ENCODE measurements around the gene C1orf21.
"Not testable (repeated sequence)": the region's sequence is repeated elsewhere in the genome, so short reads cannot be mapped to it uniquely, and the experiment has no call there.

Gene C1orf21

GRCh38 chr1:184386312-184387068, at the start of gene C1orf21:
TSS of gene C1orf21 (plus strand) at chr1:184387029. CDS start at chr1:184477510, 90,481 bp downstream.
- no peak for TF ChIP-seq Cebpa-rat (IDR thresholded peaks at IDR 0.05)
- peaks cover 0 to 28% (median 0%) of the 10 kb centered on the region in 11 experiments; a peak in 4 of 22 replicates for H4K20me1 ChIP-seq
- H3K9me3 ChIP-seq (replicated peaks in 1 of 11), result no peaks in the 10 kb centered on the region
- H3K9ac ChIP-seq, result peak within 1 kb of the TSS; percentile 74 to 84 (median 81)
- H3K4me2 ChIP-seq, result peak within 1 kb of the TSS; percentile 79 to 97 (median 95)
- peaks cover 16 to 57% (median 54%) of the 10 kb centered on the region in 11 experiments; a peak in 21 of 22 replicates for H3K27me3 ChIP-seq
- H3K4me3 ChIP-seq, result peak within 1 kb of the TSS; percentile 74 to 92 (median 78)
- peak within 1 kb of the TSS; percentile 52 to 77 (median 67); a peak in 21 of 22 replicates for H3K27ac ChIP-seq
- no peaks in the 10 kb centered on the region for H3K36me3 ChIP-seq
- H3K4me1 ChIP-seq, result peaks cover 8 to 38% (median 17%) of the 10 kb centered on the region in 10 experiments; a peak in 18 of 20 replicates

GRCh38 chr1:184337865-184338264, 49.0 kb upstream of the C1orf21 start:
- not testable (repeated sequence) for H3K4me3 ChIP-seq, H3K4me2 ChIP-seq, H3K27me3 ChIP-seq, H3K9ac ChIP-seq, H3K27ac ChIP-seq, H4K20me1 ChIP-seq, H3K4me1 ChIP-seq, H3K36me3 ChIP-seq
- peaks cover 0 to 11% (median 0%) of the 10 kb centered on the region in 11 experiments; a peak in 4 of 22 replicates for H3K9me3 ChIP-seq (replicated peaks in 1 of 11)

- Histone ChIP-seq H3K27me3 (no peaks in the 10 kb centered on the region), H3K4me3 (no peak overlapping the region), H4K20me1 (no peaks in the 10 kb centered on the region), H3K9ac (no peak overlapping the region), H3K27ac (no peak overlapping the region), H3K36me3 (no peaks in the 10 kb centered on the region), H3K4me1 (no peaks in the 10 kb centered on the region; a peak in 1 of 20 replicates), H3K9me3 (replicated peaks in 1 of 11) (peaks cover 5 to 19% (median 10%) of the 10 kb centered on the region in 11 experiments; a peak in 17 of 22 replicates), H3K4me2 (no peak overlapping the region)
- no peak for TF ChIP-seq Cebpa-rat (IDR thresholded peaks at IDR 0.05)
Observed at GRCh38 chr1:184340984-184341383, 45.8 kb upstream of the C1orf21 start.

- Histone ChIP-seq H3K4me3 (no peak overlapping the region), H3K4me2 (no peak overlapping the region), H3K27me3 (no peaks in the 10 kb centered on the region), H3K4me1 (peaks cover 0 to 5% (median 0%) of the 10 kb centered on the region in 10 experiments; a peak in 2 of 20 replicates), H4K20me1 (no peaks in the 10 kb centered on the region), H3K36me3 (no peaks in the 10 kb centered on the region), H3K9me3 (replicated peaks in 1 of 11) (no peaks in the 10 kb centered on the region), H3K27ac (no peak overlapping the region), H3K9ac (no peak overlapping the region)
- no peak for TF ChIP-seq Cebpa-rat (IDR thresholded peaks at IDR 0.05)
Observed at GRCh38 chr1:184350573-184350972, 36.3 kb upstream of the C1orf21 start.

- no peak overlapping the region; a peak in 1 of 22 replicates for H3K4me2 ChIP-seq
- H4K20me1 ChIP-seq, result no peaks in the 10 kb centered on the region
- H3K27ac ChIP-seq, result no peak overlapping the region
- no peak overlapping the region for H3K9ac ChIP-seq
- no peak overlapping the region for H3K4me3 ChIP-seq
- no peaks in the 10 kb centered on the region for H3K9me3 ChIP-seq (replicated peaks in 1 of 11)
- H3K36me3 ChIP-seq, result no peaks in the 10 kb centered on the region
- TF ChIP-seq Cebpa-rat (IDR thresholded peaks at IDR 0.05), result no peak
- peaks cover 0 to 5% (median 0%) of the 10 kb centered on the region in 10 experiments; a peak in 2 of 20 replicates for H3K4me1 ChIP-seq
- H3K27me3 ChIP-seq, result no peaks in the 10 kb centered on the region
Observed at GRCh38 chr1:184351416-184351975, 35.3 kb upstream of the C1orf21 start.

- no peak overlapping the region for H3K4me3 ChIP-seq
- H3K36me3 ChIP-seq, result no peaks in the 10 kb centered on the region
Observed at GRCh38 chr1:184352776-184353175, 34.1 kb upstream of the C1orf21 start.

GRCh38 chr1:184354719-184355118, 32.1 kb upstream of the C1orf21 start:
- Histone ChIP-seq H3K27me3 (no peaks in the 10 kb centered on the region), H3K27ac (no peak overlapping the region), H4K20me1 (no peaks in the 10 kb centered on the region), H3K4me1 (peaks cover 0 to 10% (median 0%) of the 10 kb centered on the region in 10 experiments; a peak in 4 of 20 replicates), H3K36me3 (no peaks in the 10 kb centered on the region), H3K9me3 (replicated peaks in 1 of 11) (no peaks in the 10 kb centered on the region), H3K4me2 (no peak overlapping the region), H3K9ac (no peak overlapping the region), H3K4me3 (no peak overlapping the region)
- no peak for TF ChIP-seq Cebpa-rat (IDR thresholded peaks at IDR 0.05)

More at GRCh38 chr1:184352776-184353175, 34.1 kb upstream of the C1orf21 start:
- peaks cover 0 to 5% (median 0%) of the 10 kb centered on the region in 10 experiments; a peak in 2 of 20 replicates for H3K4me1 ChIP-seq
- no peak for TF ChIP-seq Cebpa-rat (IDR thresholded peaks at IDR 0.05)
- no peaks in the 10 kb centered on the region for H3K27me3 ChIP-seq
- H3K9me3 ChIP-seq (replicated peaks in 1 of 11), result no peaks in the 10 kb centered on the region
- no peaks in the 10 kb centered on the region for H4K20me1 ChIP-seq
- H3K9ac ChIP-seq, result no peak overlapping the region
- no peak overlapping the region for H3K4me2 ChIP-seq
- no peak overlapping the region for H3K27ac ChIP-seq

- no peak for TF ChIP-seq Cebpa-rat (IDR thresholded peaks at IDR 0.05)
- Histone ChIP-seq H3K36me3 (no peaks in the 10 kb centered on the region), H3K9ac (no peak overlapping the region), H3K27ac (no peak overlapping the region), H3K9me3 (replicated peaks in 1 of 11) (no peaks in the 10 kb centered on the region), H3K4me3 (no peak overlapping the region), H3K4me2 (no peak overlapping the region), H4K20me1 (no peaks in the 10 kb centered on the region), H3K4me1 (peaks cover 0 to 15% (median 0%) of the 10 kb centered on the region in 10 experiments; a peak in 4 of 20 replicates), H3K27me3 (no peaks in the 10 kb centered on the region)
Observed at GRCh38 chr1:184356891-184357290, 29.9 kb upstream of the C1orf21 start.

- no peak overlapping the region for H3K27ac ChIP-seq
Observed at GRCh38 chr1:184358256-184358655, 28.6 kb upstream of the C1orf21 start.

More at GRCh38 chr1:184358256-184358655, 28.6 kb upstream of the C1orf21 start:
- TF ChIP-seq Cebpa-rat (IDR thresholded peaks at IDR 0.05), result no peak
- Histone ChIP-seq H4K20me1 (no peaks in the 10 kb centered on the region), H3K9ac (no peak overlapping the region), H3K4me3 (no peak overlapping the region), H3K4me2 (no peak overlapping the region), H3K27me3 (no peaks in the 10 kb centered on the region), H3K36me3 (no peaks in the 10 kb centered on the region), H3K4me1 (peaks cover 0 to 20% (median 0%) of the 10 kb centered on the region in 10 experiments; a peak in 4 of 20 replicates), H3K9me3 (replicated peaks in 1 of 11) (peaks cover 0 to 5% (median 0%) of the 10 kb centered on the region in 11 experiments; a peak in 5 of 22 replicates)

Measured in BLaER1 treated with 17β-estradiol and CSF1 and Interleukin-3, amounts not matched to agents 10 nM and 100 nM (cell line).